Measurements from ENCODE around the gene BPI.

DNA sequence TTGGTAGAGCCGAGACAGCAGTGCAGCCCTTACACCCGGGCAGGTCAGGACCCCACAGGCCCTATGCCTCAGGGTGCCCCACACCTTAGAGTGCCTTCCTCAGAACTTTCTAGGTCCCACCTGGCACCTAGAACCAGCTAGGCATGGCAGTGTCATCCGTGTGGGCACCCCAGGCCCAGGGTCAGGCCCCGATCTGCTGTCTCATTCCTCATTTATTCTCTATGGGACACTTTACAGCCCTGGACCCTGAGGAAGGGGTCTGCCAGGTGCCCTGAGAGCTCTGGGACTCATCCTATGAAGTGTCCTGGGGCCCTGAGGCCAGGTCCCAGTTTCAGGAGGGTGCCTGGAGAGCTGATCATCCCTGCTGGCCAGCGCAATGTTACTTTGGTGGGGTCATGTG, 8.1 kb upstream of the BPI start:
- TF ChIP-seq, protein P1, sequence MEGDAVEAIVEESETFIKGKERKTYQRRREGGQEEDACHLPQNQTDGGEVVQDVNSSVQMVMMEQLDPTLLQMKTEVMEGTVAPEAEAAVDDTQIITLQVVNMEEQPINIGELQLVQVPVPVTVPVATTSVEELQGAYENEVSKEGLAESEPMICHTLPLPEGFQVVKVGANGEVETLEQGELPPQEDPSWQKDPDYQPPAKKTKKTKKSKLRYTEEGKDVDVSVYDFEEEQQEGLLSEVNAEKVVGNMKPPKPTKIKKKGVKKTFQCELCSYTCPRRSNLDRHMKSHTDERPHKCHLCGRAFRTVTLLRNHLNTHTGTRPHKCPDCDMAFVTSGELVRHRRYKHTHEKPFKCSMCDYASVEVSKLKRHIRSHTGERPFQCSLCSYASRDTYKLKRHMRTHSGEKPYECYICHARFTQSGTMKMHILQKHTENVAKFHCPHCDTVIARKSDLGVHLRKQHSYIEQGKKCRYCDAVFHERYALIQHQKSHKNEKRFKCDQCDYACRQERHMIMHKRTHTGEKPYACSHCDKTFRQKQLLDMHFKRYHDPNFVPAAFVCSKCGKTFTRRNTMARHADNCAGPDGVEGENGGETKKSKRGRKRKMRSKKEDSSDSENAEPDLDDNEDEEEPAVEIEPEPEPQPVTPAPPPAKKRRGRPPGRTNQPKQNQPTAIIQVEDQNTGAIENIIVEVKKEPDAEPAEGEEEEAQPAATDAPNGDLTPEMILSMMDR (IDR thresholded peaks at IDR 0.05): no peak
- no peak for TF ChIP-seq ZFX (IDR thresholded peaks at IDR 0.05; ENCODE audit: borderline replicate concordance)

Measured in 22Rv1 (cell line).